K562 (cell line): ENCODE data around the gene TASP1. TPM values are rescaled to one million over a fixed set of nuclear protein-coding genes. Genes with fewer than 3 reads are reported as not detected.
"Not testable (repeated sequence)": the region's sequence is repeated elsewhere in the genome, so short reads cannot be mapped to it uniquely, and the experiment has no call there.

Experiments
- ATAC-seq: fragments of 200-7000 bp; cut with Tn5 transposase; 3 replicates; pipeline ENCODE4 v1.9.1; 2020; ENCODE audit warnings: moderate library complexity
- BruUV-seq: library from RNA; stranded (reverse); fragments of 400-500 nt; replicated peaks from 2 replicates; lab custom pipeline; 2021; lab: Mats Ljungman, UMichigan
- CTCF ChIA-PET: fragments of 300-600 bp; formaldehyde crosslinking; extraction: SDS; loops from one replicate; lab custom pipeline; 2021; ENCODE audit warnings: low intra/inter-chr PET ratio; lab: Yijun Ruan, JAX
- POLR2A ChIA-PET: fragments of 300-600, 350-650 bp; sonication (Branson Sonifier 250); formaldehyde crosslinking; extraction: SDS; loops from one replicate; lab custom pipeline; 2021; ENCODE audit warnings: antibody characterized with exemption, inconsistent platforms; lab: Yijun Ruan, JAX
- DNase-seq, 4 experiments: peaks; one replicate each; pipeline versions ENCODE4 v3.0.0 to v3.0.0-alpha.2; 2011 to 2018; ENCODE audit warnings: low spot score in 3 of 4, mixed read lengths in 3 of 4; ENCODE audit errors: extremely low read depth in 1 of 4
- FAIRE-seq: peaks from 2 replicates; lab custom pipeline; 2011; peaks lifted over from hg19 to GRCh38; lab: Jason Lieb, UNC
- H2AFZ ChIP-seq: 2 replicates; pipeline ENCODE4 v1.6.0; 2011; ENCODE audit warnings: low read depth, low read length, control low read depth, inconsistent platforms
- H3K27ac ChIP-seq: fragments of 200-600 bp; 3 replicates; pipeline ENCODE4 v1.8.0; 2011; ENCODE audit warnings: low read depth, mild to moderate bottlenecking, control low read depth, inconsistent platforms, low read length, moderate library complexity, mixed read lengths; ENCODE audit errors: extremely low read depth
- H3K27me3 ChIP-seq, 2 experiments: fragments of 300-600 bp in 1 of 2; 2 replicates in 1 of 2; 3 replicates in 1 of 2; pipeline versions ENCODE4 v1.6.0 to v1.8.0; 2011; ENCODE audit warnings: inconsistent platforms in 2 of 2, low read length in 2 of 2, mild to moderate bottlenecking in 1 of 2, mixed read lengths in 1 of 2, moderate library complexity in 1 of 2; ENCODE audit not compliant: control insufficient read depth in 2 of 2, insufficient read depth in 2 of 2
- H3K36me3 ChIP-seq: fragments of 300-600 bp; 3 replicates; pipeline ENCODE4 v1.8.0; 2011; ENCODE audit warnings: mild to moderate bottlenecking, low read length, inconsistent platforms; ENCODE audit not compliant: control insufficient read depth, insufficient read depth
- H3K4me1 ChIP-seq, 2 experiments: fragments of 200-600 bp in 1 of 2; replicated peaks in 1 of 2; 2 replicates in 1 of 2; 3 replicates in 1 of 2; pipeline versions ENCODE4 v1.5.1 to v1.8.0; 2011; ENCODE audit warnings: inconsistent platforms in 2 of 2, low read length in 2 of 2, mild to moderate bottlenecking in 1 of 2, mixed read lengths in 1 of 2, moderate library complexity in 1 of 2; ENCODE audit not compliant: control insufficient read depth in 2 of 2, insufficient read depth in 2 of 2
- H3K4me2 ChIP-seq: 2 replicates; pipeline ENCODE4 v1.6.1; 2011; ENCODE audit warnings: low read length, control low read depth, inconsistent platforms, mixed read lengths; ENCODE audit not compliant: insufficient read depth
- H3K4me3 ChIP-seq: fragments of 200-600 bp; sonication (generic), shearing (Covaris generic); 2 replicates; pipeline ENCODE4 v1.5.1; 2016; ENCODE audit warnings: control low read depth, inconsistent platforms
- H3K79me2 ChIP-seq: fragments of 200-600 bp; 3 replicates; pipeline ENCODE4 v1.8.0; 2011; ENCODE audit warnings: low read length, inconsistent platforms; ENCODE audit not compliant: control insufficient read depth, insufficient read depth
- H3K9ac ChIP-seq, 2 experiments: 2 replicates each; pipeline versions ENCODE4 v1.6.0 to v1.6.1; 2011; ENCODE audit warnings: low read depth in 2 of 2, low read length in 2 of 2, control low read depth in 1 of 2, inconsistent platforms in 1 of 2, mild to moderate bottlenecking in 1 of 2, mixed read lengths in 1 of 2; ENCODE audit not compliant: insufficient read depth in 1 of 2
- H3K9me1 ChIP-seq: one replicate; pipeline ENCODE4 v1.6.0; 2011; ENCODE audit warnings: inconsistent platforms, mild to moderate bottlenecking, low read length, moderate library complexity; ENCODE audit not compliant: control insufficient read depth, insufficient read depth
- H3K9me3 ChIP-seq: replicated peaks from 2 replicates; pipeline ENCODE4 v1.5.1; 2011; ENCODE audit warnings: low read depth, low read length, inconsistent platforms; ENCODE audit not compliant: control insufficient read depth, insufficient read depth
- H4K20me1 ChIP-seq: replicated peaks from 2 replicates; pipeline ENCODE4 v1.6.1; 2011; ENCODE audit warnings: low read length, inconsistent platforms, mixed read lengths; ENCODE audit not compliant: control insufficient read depth, insufficient read depth
- ATF7 ChIP-seq: fragments of 450-650 bp; IDR thresholded peaks from 2 replicates; pipeline ENCODE4 v1.7.1; 2014; ENCODE audit warnings: mild to moderate bottlenecking, moderate library complexity
- DACH1 ChIP-seq: fragments of 450-650 bp; IDR thresholded peaks from 2 replicates; pipeline ENCODE4 v1.6.1; 2018; ENCODE audit not compliant: partially characterized antibody
- E2F3 ChIP-seq: fragments of 250-450 bp; sonication (Bioruptor Pico); IDR thresholded peaks from 2 replicates; pipeline ENCODE4 v1.4.0; 2020; ENCODE audit warnings: mild to moderate bottlenecking
- FIP1L1 ChIP-seq: fragments of 200-400 bp; formaldehyde crosslinking; IDR thresholded peaks from 2 replicates; pipeline ENCODE4 v1.6.1; 2018; ENCODE audit warnings: mild to moderate bottlenecking, low read depth, low read length; ENCODE audit not compliant: poor library complexity, severe bottlenecking
- FOXK2 ChIP-seq, 2 experiments: fragments of 450-650 bp; IDR thresholded peaks in 1 of 2; conservative IDR thresholded peaks in 1 of 2; 2 replicates each; pipeline ENCODE4 v1.6.1; 2016; ENCODE audit warnings: low read depth in 2 of 2, mild to moderate bottlenecking in 1 of 2
- KLF16 ChIP-seq: IDR thresholded peaks from 2 replicates; pipeline ENCODE4 v1.6.1; 2016; ENCODE audit warnings: antibody characterized with exemption
- RBM17 ChIP-seq: fragments of 200-400 bp; formaldehyde crosslinking; IDR thresholded peaks from 2 replicates; pipeline ENCODE4 v1.6.1; 2017; ENCODE audit warnings: low read depth, mild to moderate bottlenecking, low read length, borderline replicate concordance
- TSC22D4 ChIP-seq: fragments of 450-650 bp; IDR thresholded peaks from 2 replicates; pipeline ENCODE4 v1.6.1; 2016; ENCODE audit warnings: missing genetic modification characterization, missing biosample characterization, control low read depth
- ZNF644 ChIP-seq: fragments of 200-800 bp; sonication (Bioruptor generic); IDR thresholded peaks from 2 replicates; pipeline ENCODE4 v1.6.1; 2016; ENCODE audit warnings: low read depth, missing genetic modification characterization, missing compliant biosample characterization
- ZNF699 ChIP-seq: fragments of 250-450 bp; sonication (Bioruptor Pico); IDR thresholded peaks from 2 replicates; pipeline ENCODE4 v1.8.0; 2021; ENCODE audit warnings: mild to moderate bottlenecking, moderate library complexity; ENCODE audit not compliant: insufficient replicate concordance
- WGBS: fragments of 100-300 bp; shearing (Covaris generic); methylation state at CpG from one replicate; pipeline ENCODE4 v1.1.6; 2016; ENCODE audit warnings: low coverage, mixed read lengths; ENCODE audit not compliant: insufficient coverage; ENCODE audit errors: missing lambda C conversion rate; 5-methylcytosine and 5-hydroxymethylcytosine counted together
- in situ Hi-C: fragments of 300-500 bp; cut with MboI; formaldehyde crosslinking; loops from 4 replicates; pipeline ENCODE4 v1.15.0; 2018; ENCODE audit warnings: inconsistent platforms, mixed read lengths
- intact Hi-C: fragments of 100-400 bp; cut with micrococcal nuclease; formaldehyde crosslinking; loops from 2 replicates; pipeline ENCODE4 v1.14.2; 2022
- polyA plus RNA-seq, 8 experiments: library from polyadenylated mRNA; depleted of rRNA in 4 of 8; stranded (reverse) in 5 of 8; unstranded in 3 of 8; fragments of >200 nt; fragmentation: Nextera tagmentation in 2 of 8; fragmentation: Illumina TruSeq in 1 of 8; extraction: Ambion mirVana in 2 of 8; extraction: Trizol in 1 of 8; gene quantifications; 2 replicates each; pipeline versions ENCODE4 v1.2.1 to v1.2.3, GENCODE V29; 2011 to 2014; ENCODE audit warnings: inconsistent platforms in 1 of 8, missing spikeins in 1 of 8
- total RNA-seq, 7 experiments: library from RNA; depleted of rRNA in 6 of 7; stranded (reverse); fragments of >200 nt in 6 of 7; fragmentation: Illumina TruSeq in 2 of 7; extraction: Trizol in 2 of 7; gene quantifications; 2 replicates each; pipeline versions ENCODE4 v1.2.1 to v1.2.3, GENCODE V29; 2011 to 2021; ENCODE audit warnings: low replicate concordance in 1 of 7
- TF ChIP-seq, protein P1 (sequence below): fragments of 450-650 bp; formaldehyde crosslinking; IDR thresholded peaks from 2 replicates; pipeline ENCODE4 v1.4.0; 2020; ENCODE audit warnings: mild to moderate bottlenecking
- TF ChIP-seq, protein P2 (sequence below), 3 experiments: fragments of 200-800 bp in 1 of 3; sonication (Bioruptor generic) in 1 of 3; sonication (generic) in 1 of 3; formaldehyde crosslinking in 1 of 3; IDR thresholded peaks; 2 replicates each; pipeline versions ENCODE4 v1.6.1 to v1.8.0; 2016 to 2022; ENCODE audit warnings: mild to moderate bottlenecking in 2 of 3, missing compliant biosample characterization in 2 of 3, missing genetic modification characterization in 2 of 3, missing genetic modification reagents in 1 of 3
- TF ChIP-seq, protein P3 (sequence below): fragments of 450-650 bp; formaldehyde crosslinking; IDR thresholded peaks from 2 replicates; pipeline ENCODE4 v1.4.0; 2022; ENCODE audit warnings: missing genetic modification characterization

The TASP1 gene
- total and polyA plus RNA-seq, 9 of the 15 experiments (the other 6 are each of a cell fraction or from before 2014, with no cell fraction given): 3.7 to 10.6 (median 6.4) TPM

- TF ChIP-seq, protein P1, sequence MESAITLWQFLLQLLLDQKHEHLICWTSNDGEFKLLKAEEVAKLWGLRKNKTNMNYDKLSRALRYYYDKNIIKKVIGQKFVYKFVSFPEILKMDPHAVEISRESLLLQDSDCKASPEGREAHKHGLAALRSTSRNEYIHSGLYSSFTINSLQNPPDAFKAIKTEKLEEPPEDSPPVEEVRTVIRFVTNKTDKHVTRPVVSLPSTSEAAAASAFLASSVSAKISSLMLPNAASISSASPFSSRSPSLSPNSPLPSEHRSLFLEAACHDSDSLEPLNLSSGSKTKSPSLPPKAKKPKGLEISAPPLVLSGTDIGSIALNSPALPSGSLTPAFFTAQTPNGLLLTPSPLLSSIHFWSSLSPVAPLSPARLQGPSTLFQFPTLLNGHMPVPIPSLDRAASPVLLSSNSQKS (CRISPR knock-in tag): no peak
- no peak for TF ChIP-seq TSC22D4 (tag)
- no peak for TF ChIP-seq ZNF644 (tag)
- no peak for TF ChIP-seq ATF7
- TF ChIP-seq, protein P2, sequence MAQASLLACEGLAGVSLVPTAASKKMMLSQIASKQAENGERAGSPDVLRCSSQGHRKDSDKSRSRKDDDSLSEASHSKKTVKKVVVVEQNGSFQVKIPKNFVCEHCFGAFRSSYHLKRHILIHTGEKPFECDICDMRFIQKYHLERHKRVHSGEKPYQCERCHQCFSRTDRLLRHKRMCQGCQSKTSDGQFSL (CRISPR knock-in tag; IDR thresholded peaks at IDR 0.05): no peak
- TF ChIP-seq, protein P2 (tag; IDR thresholded peaks at IDR 0.05): no peak
- no peak for TF ChIP-seq ZNF699
- TF ChIP-seq DACH1: no peak
- no peak for TF ChIP-seq E2F3 (CRISPR knock-in tag)
- TF ChIP-seq, protein P3, sequence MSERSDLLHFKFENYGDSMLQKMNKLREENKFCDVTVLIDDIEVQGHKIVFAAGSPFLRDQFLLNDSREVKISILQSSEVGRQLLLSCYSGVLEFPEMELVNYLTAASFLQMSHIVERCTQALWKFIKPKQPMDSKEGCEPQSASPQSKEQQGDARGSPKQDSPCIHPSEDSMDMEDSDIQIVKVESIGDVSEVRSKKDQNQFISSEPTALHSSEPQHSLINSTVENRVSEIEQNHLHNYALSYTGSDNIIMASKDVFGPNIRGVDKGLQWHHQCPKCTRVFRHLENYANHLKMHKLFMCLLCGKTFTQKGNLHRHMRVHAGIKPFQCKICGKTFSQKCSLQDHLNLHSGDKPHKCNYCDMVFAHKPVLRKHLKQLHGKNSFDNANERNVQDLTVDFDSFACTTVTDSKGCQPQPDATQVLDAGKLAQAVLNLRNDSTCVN (CRISPR knock-in tag): no peak
- no peak for TF ChIP-seq RBM17
- no peak for TF ChIP-seq FOXK2 (conservative IDR thresholded peaks at IDR 0.05 in 1 of 2, IDR thresholded peaks at IDR 0.05 in 1 of 2; ENCODE audit: low read depth in 2 of 2)
- no peak for TF ChIP-seq FIP1L1
- TF ChIP-seq KLF16: no peak
Measured at GRCh38 chr20:13659288-13659687, 20.6 kb upstream of the TASP1 start (continued).

- POLR2A ChIA-PET, H3K79me2 ChIP-seq, H3K4me3 ChIP-seq, H3K27me3 ChIP-seq, H3K9me3 ChIP-seq, CTCF ChIA-PET, H3K9me1 ChIP-seq, DNase-seq, ATAC-seq, BruUV-seq, in situ Hi-C loops, H2AFZ ChIP-seq, H3K9ac ChIP-seq, intact Hi-C loops, H3K4me2 ChIP-seq, H3K36me3 ChIP-seq, H4K20me1 ChIP-seq, H3K27ac ChIP-seq, H3K4me1 ChIP-seq, FAIRE-seq: not testable (repeated sequence)
- 0% methylated on average over 2 of the region's 5 CpGs for WGBS
Measured at GRCh38 chr20:13658060-13658459, 19.3 kb upstream of the TASP1 start.
